ENCODE results near the gene FBN2.
"Not testable (repeated sequence)": the region's sequence is repeated elsewhere in the genome, so short reads cannot be mapped to it uniquely, and the experiment has no call there.

FBN2 gene

DNA sequence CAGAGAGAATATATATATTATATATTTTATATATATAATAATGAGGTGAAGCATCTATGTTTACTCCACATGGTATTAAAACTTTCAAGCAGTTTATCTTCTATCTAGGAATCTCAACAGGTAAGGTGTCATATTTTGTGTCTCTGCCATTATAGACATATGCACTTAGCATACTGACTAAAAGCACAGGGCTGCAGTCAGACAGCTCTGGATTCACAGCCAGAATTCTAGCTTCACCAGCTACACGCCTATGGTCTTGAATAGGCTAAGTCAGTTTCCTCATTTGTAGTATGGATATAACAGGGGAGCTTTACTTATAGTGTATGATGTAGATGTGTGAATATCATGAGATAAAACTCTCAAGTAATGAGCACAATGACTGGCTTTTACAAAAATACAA lies 57.9 kb downstream of the FBN2 start:
- no peak for DNase-seq (ENCODE audit: extremely low read depth in 1 of 2, low read depth in 1 of 2)

DNA sequence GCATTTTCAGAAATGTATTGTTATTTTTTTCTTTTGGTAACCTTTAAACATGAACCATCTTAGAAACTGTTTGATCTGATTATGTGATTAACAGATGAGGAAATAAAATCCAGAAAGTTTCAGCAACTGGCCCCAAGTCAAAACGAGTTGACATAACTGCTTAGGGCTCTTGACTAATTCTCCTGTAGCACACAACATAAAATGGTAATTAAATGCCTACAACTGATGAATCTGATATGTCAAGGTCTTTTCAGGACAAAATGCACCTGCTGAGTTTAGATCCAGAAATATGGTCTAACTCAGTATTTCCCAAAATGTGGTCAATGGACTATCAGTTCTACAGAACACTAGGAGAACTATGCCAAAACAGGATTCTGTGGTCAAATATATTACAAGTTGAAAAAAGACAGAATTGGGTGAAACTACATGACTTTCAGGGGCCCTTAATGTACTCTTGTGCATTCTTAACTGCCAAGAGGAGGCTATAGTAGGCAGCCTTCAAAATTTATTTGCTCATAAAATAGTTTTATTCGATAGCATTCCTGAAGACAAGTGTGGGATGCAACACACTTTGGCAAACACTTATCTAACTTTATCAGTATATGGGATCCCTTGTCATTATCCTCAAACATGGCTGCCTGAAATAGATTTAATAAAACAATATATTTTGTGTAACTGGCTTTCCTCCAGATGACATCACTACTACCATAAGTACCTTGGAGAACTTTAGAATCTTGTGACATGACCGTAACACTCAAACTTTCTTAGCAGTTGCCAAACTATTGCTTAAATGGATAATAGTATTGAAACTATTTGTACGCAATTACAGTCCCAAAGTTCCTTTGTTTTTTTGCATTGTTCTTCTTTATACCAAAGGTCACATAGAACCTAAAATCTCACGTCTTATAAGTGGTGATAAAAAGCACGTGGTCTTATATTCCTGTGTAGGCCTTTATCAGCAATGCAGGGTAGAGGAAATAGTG lies 59.4 kb downstream of the FBN2 start:
- no peak for DNase-seq (ENCODE audit: extremely low read depth in 1 of 2, low read depth in 1 of 2)

DNA sequence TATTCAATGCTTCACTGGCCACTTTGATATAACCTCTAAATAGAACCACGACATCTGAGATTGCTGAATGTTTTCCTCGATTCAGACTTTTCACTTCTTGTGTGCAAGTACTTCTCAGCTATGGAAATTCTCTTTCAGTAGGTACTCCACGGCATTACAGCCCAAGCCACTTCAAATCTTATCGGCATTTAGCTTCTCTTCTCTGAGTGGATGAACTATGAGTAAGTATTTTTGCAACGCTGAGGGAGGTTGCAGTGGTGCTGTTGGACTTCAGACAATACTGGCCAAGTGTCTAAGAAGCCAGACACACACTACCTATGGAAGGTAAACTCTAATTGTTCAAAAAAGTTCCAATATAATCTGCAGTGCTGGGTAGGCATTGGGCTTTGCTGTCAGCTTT lies 60.1 kb downstream of the FBN2 start:
- no peak for DNase-seq (ENCODE audit: extremely low read depth in 1 of 2, low read depth in 1 of 2)

DNA sequence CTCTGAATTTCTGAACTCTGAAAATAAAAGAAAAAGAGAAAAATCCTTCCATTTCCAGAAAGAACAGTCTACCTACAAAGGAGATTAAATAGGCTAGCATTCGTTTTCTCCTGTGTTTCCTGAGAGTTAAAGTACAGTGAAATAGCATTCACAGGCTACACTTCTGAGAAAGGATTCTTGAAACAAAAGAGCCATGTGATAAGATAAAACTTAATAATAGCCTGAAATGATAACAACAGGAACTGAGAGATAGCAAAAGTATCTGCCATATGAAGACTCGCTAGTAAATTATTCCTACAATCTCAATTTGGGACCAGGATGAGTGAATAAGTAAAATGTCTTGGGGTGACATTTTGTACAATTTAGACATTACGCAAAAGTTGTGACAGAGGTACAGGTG lies 62.4 kb downstream of the FBN2 start:
- no peak for DNase-seq (ENCODE audit: extremely low read depth in 1 of 2, low read depth in 1 of 2)

DNA sequence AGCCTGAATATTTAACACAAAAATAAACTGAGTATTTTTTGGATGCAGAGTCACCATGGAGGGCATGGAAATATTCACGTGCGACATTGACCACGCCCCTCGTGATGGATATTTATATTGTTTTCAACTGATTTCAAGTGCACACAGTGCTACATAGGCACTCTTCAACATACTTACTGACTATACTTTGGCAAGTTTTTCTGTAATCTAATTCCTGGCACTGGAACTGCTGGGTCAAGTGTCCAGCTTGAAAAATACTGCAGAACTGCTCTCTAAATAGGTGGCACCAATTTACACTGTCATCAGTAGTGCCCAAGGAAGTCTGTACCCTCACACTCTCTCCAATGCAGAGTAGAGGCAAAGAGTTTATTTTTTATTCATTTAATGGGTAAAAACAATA lies 65.1 kb downstream of the FBN2 start:
- DNase-seq (ENCODE audit: extremely low read depth in 1 of 2, low read depth in 1 of 2): no peak

DNA sequence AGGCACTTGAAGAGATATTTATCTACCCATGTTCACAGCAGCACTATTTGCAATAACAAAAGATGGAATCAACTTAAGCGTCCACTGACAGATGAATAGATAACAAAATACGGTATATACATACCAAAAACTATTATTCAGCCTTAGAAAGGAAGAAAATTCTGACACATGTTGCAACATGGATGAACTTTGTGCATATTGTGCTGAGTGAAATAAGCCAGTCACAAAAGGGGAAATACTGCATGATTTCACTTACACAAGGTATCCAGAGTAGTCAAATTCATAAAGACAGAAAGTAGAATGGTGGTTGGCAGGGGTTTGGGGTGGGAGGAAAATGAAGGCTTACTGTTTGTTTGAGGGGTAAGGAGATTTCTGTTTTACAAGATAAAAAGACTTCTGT lies 66.0 kb downstream of the FBN2 start:
- no peak for DNase-seq (ENCODE audit: extremely low read depth in 1 of 2, low read depth in 1 of 2)

DNA sequence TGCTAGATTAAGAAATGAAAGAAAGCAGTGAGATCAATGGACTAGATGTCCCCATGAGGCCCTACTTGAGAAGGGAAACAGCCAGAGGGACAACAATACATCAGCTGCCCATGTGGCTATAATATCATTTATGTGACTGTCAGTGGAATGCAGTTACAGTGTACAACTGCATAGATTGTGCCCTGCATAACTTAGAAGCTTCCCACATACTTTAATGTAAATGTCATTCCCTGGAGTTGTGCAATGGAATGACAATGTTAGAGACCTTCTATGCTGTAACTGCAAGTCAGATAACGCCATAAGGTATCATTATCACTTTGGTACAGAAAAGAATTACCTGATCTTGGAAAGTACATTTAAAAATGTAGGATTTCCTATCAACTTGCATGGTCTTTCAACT lies 67.4 kb downstream of the FBN2 start:
- DNase-seq (ENCODE audit: extremely low read depth in 1 of 2, low read depth in 1 of 2): no peak

DNA sequence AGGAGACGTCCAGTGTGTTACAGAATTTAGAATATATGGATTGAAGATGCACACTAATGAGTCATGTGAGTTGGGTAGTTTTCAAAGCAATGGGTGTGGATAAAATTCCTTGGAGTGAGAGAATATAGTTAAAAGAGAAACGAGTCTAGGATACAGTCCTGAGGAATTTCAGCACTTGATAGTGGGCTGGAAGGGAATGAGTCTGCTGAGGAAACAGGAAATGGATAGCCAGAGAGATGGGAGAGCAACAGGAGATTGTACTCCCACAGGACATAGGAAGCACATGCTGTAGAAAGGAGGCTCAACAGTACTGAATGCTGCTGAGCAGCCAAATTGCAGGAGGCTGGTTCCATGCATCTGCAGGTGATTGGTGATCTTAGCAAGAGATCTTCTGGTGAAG lies 68.1 kb downstream of the FBN2 start:
- DNase-seq (ENCODE audit: extremely low read depth in 1 of 2, low read depth in 1 of 2): no peak

DNA sequence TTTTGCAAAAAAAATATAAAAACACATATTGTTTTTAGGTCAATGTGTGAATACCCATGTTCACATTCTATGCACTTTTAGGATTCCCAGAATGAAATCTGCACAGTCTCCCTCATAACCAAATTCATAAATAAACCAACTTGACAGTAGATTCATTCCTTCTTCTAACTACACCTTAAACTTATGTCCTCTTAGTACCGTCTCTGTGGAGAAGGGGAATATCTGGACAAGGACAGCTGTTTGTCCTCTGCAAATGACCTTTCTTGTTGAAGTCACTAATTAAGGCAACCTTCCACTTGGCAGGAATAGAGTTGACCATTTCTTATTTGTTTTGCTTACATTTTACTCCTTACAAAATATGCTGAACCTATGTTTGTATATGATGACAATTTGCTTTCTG lies 71.1 kb downstream of the FBN2 start:
- DNase-seq (ENCODE audit: extremely low read depth in 1 of 2, low read depth in 1 of 2): no peak

DNA sequence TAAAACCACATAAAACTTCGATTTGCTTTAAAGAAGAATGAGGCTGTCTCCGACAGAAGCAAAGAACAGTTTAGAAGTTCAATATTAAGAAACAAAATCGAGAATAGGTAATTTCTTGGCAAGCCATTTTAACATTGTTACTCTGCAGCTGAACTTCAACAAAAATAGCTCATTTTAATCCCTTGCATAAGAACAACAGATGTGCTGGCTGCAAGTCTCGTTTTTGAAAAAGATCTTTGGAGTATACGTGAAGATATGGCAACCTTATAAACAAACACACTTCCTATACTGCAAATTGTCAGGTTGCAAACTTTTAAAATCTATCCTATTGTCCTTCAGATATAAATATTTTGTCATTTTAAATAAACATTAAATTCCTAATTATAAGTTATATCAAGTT lies 71.5 kb downstream of the FBN2 start:
- DNase-seq (ENCODE audit: extremely low read depth in 1 of 2, low read depth in 1 of 2): no peak

DNA sequence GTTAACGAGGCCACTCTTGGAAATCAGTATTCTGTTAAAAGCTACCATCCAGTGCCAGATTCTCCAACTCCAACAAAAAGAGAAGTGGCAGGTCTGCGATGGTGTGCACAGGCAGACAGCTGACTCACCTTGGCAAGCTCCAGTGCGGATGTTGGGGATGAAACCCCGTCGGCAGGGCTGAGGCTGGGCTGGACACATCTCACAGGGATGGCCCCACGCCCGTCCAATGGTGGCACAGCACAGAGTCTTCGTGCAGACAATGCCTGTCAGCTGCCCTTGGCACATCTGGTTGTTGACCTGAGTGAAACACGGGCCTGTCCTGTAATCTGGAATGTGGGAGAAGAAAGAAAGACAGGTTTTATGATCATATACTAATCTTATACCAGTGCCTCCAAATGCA lies 73.4 kb downstream of the FBN2 start:
- DNase-seq (ENCODE audit: extremely low read depth in 1 of 2, low read depth in 1 of 2): no peak

DNA sequence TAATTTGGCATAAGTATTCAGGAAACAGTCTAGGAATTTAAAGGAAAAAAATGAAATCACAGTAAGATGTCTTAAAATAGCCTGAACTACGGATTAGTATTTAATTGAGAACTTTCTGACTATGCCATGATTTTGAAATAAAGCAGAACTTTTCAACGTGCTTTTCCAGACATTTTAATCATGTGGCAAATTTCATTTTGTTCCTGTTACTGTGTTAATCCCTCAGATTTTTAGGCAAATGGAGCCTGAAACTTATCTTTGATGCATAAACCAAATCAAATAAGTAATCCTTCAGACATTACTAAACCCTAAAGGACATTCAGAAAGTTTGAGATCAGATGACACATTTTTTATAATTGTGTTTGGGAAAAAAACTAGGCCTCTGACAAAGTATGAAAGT lies 75.7 kb downstream of the FBN2 start:
- no peak for DNase-seq (ENCODE audit: extremely low read depth in 1 of 2, low read depth in 1 of 2)

DNA sequence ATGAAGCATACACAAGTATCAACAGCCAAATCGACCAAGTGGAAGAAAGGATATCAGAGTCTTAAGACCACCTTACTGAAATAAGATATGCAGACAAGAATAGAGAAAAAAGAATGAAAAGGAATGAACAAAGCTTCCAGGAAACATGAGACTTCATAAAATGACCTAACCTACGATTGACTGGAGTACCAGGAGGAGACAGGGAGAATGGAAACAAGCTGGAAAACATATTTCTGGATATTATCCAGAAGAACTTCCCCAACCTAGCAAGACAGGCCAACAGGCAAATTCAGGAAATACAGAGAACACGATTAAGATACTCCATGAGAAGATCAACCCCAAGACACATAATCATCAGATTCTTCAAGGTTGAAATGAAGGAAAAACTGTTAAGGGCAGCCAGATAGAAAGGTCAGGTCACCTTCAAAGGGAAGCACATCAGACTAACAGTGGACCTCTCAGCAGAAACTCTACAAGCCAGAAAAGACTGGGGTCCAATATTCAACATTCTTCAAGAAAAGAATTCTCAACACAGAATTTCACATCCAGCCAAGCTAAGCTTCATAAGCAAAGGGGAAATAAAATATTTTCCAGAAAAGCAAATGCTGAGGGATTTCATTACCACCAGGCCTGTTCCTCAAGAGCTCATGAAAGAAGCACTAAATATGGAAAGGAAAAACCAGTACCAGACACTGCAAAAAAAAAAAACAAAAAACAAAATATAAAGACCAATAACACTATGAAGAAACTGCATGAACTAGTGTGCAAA lies 80.7 kb downstream of the FBN2 start:
- DNase-seq (ENCODE audit: extremely low read depth in 1 of 2, low read depth in 1 of 2): not testable (repeated sequence)

DNA sequence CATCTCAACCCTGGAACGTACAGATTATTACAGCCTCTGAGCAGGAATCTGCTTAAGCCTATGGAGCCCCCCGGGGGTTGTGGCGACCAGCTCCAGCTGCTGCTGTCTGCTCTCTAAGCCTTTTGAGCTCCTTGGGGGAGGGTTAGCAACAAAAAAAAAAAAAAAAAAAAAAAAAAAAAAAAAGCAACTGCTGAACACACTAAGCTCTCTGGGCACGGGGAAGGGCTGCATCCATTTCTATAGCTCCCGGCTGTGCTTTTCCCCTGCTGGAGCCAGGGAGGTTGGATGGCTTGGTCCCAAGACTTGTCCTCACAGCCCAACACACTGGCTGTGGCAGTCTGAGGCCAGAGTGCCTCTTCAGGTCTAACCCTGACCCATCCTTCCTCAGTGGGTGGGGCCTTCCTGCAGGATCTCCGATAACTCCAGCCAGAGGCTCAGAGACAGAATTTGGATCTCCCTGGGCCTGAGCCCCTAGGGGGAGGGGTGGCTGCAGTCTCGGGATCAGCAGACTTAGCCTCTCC lies 82.1 kb downstream of the FBN2 start:
- no peak for DNase-seq (ENCODE audit: extremely low read depth in 1 of 2, low read depth in 1 of 2)

DNA sequence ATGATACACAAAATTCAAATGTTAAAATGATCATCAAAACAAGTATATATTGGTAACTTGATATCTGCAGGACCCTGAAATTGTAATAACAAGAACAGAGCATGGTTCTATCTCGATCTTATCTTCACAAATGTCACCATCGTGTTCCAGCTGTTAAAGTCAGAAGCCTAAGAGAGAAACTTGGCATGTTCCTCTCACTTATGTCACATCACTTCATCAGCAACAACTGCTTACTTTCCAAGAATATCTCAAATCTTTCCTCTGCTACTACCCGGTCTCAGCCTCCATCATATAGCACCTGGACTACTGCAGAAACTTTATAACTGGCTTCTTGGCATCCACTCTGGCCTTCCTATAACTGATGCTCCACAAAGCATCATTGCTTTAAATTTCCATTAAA lies 84.9 kb downstream of the FBN2 start:
- DNase-seq (ENCODE audit: extremely low read depth in 1 of 2, low read depth in 1 of 2): no peak

DNA sequence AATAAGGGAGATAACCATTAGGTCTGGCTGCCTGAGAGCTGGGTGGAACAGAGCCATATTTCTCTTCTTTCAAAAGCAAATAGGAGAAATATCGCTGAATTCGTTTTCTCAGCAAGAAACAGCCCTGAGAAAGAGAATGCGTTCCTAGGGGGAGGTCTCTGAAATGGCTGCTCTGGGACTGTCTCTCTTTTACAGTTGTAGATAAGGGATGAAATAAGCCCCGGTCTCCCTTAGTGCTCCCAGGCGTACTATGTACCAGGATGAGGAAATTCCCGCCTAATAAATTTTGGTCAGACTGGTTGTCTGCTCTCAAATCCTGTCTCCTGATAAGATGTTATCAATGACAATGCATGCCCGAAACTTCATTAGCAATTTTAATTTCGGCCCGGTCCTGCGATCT lies 90.8 kb downstream of the FBN2 start:
- not testable (repeated sequence) for DNase-seq (ENCODE audit: extremely low read depth in 1 of 2, low read depth in 1 of 2)

DNA sequence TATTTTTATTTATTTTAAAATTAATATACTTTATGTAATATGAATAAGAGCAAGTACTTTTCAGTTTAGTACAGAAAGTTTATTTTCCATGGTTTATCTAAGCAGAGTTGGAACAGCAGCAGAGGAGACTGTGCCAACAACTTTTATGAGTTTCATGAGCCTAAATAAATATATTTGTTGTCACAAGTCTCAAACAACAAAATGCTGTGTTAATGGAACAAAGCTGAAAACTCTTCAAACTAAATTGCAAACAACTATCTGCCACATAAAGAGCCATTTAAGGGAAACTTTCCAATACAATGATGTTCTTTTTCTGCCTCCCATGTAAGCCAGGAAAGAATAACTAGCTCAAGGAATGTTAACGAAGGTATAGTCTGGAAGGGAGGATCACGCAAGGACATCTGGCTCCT lies 96.1 kb downstream of the FBN2 start:
- no peak for DNase-seq (ENCODE audit: extremely low read depth in 1 of 2, low read depth in 1 of 2)

DNA sequence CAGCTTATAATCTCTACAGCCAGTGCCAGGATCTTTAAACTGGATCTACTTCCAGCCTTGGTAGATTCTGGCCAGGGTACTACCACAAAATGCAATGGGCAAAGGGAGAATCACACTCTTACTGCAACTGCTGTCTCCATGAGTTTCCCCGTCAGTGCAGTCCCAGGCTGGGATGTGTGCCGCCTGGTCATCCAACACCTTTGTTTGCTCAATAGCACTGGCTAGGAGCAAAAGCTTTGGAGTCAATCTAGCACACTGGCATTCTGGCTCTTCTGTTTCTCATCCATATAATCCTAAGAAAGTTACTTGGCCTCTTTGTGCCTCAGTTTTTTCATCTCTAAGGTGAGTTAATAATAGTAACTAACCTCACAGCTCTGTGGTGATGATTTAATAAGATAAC lies 96.9 kb downstream of the FBN2 start:
- DNase-seq (ENCODE audit: extremely low read depth in 1 of 2, low read depth in 1 of 2): no peak

DNA sequence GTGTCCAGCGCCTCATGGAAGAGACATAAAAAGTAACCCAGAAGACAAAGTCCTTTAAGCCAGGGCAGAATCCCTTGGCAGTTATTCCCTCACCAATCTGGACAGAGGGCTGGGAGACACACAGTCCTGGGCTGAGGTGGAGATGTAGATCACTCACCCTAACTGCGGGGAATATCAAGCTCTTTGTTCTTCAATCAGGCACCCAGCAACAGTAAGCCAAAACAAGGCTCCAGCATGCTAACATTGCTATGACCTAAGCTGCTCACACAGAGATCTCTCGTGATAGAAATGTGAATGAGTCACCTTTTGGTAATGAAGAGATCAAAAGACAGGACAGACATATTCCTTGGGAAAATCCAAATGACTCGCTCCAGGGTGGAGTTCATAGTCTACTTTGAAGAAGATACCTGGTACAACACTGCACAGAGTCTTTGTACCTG lies 101.3 kb downstream of the FBN2 start:
- no peak for DNase-seq (ENCODE audit: extremely low read depth in 1 of 2, low read depth in 1 of 2)

DNA sequence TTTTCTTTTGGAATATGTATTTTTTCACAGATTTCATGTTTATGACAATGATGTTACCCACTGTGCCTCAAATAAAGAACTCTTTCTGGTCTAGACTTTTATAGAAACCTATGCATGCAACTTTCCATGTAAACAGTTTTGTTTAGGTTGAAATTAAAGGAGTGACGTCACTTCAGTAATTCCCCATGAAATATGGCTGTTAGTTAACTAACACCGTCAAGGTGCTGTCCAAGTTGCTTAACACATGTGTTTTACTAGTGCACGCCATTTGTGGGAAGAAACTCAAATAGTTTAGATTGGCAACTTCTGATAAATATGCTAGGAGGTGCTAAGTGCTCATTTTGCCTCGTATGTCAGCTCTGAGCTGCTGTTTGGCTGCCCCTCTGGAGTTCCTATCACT lies 102.2 kb downstream of the FBN2 start:
- no peak for DNase-seq (ENCODE audit: extremely low read depth in 1 of 2, low read depth in 1 of 2)

DNA sequence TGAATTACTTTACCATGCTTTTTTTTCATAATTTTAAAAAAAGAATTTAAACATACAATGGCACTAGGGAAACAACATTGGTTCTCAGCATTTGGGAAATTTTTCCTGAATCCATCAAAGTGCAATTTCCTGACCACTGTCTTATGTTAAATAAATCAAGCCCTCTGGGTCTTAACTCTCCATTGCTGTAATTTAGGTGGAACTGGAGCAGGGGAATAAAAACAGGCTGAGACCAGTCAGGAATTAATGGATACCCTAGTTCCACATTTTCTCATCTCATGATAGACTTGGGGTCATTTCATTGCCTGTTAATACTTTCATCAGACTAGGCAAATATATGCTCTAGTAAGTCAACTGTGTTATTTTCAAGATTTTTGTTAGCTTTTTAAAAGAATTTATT lies 103.1 kb downstream of the FBN2 start:
- DNase-seq (ENCODE audit: extremely low read depth in 1 of 2, low read depth in 1 of 2): no peak

DNA sequence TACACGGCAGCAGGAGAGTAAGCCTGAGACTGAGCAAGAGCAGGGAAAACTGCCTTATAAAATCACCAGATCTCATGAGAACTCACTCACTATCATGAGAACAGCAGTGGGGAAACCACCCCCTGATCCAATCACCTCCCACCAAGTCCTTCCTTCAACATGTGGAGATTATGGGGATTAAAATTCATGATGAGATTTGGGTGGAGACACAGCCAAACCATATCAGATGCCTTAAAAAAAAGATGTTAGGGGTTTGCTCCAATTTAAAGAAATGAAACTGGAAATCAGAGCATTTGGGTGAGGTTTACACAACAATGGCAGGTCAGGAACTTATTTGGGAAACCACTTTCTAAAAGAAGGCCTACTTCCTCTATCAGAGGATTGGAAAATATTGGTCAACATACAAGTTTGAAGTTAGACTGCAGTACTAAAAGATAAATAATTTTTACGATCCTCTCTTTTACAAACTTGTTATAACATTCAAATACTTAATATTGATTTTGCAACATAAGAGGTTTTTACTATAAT lies 105.1 kb downstream of the FBN2 start:
- no peak for DNase-seq (ENCODE audit: extremely low read depth in 1 of 2, low read depth in 1 of 2)

Measured in activated CD8-positive, alpha-beta memory T cell treated with anti-CD3 and anti-CD28 coated beads for 1 hour (primary cell).